Measurements from ENCODE around the gene GHR. TPM values are rescaled to one million over a fixed set of nuclear protein-coding genes. Genes with fewer than 3 reads are reported as not detected.
"Not testable (repeated sequence)": the region's sequence is repeated elsewhere in the genome, so short reads cannot be mapped to it uniquely, and the experiment has no call there.

GHR gene
- polyA plus RNA-seq, 1 experiment = 0.63 TPM

GRCh38 chr5:42653705-42654104 lies 230.5 kb downstream of the GHR start:
- H3K4me3 ChIP-seq (ENCODE audit: low read depth, low read length) = no peak overlapping the region
- H3K9me3 ChIP-seq (ENCODE audit: control insufficient read depth, insufficient read depth, low read length) = no peaks in the 10 kb centered on the region
- TF ChIP-seq CTCF (IDR thresholded peaks at IDR 0.05; ENCODE audit: low read depth, low read length) = no peak
- ChIA-PET CTCF (no interaction called here), POLR2A (no interaction called here)
- no peaks in the 10 kb centered on the region for H3K27me3 ChIP-seq (ENCODE audit: control insufficient read depth, insufficient read depth, low read length)
- no peak overlapping the region for H3K27ac ChIP-seq (ENCODE audit: low read depth, low read length)
- DNase-seq (ENCODE audit: low read depth, low spot score) = no peak

DNA sequence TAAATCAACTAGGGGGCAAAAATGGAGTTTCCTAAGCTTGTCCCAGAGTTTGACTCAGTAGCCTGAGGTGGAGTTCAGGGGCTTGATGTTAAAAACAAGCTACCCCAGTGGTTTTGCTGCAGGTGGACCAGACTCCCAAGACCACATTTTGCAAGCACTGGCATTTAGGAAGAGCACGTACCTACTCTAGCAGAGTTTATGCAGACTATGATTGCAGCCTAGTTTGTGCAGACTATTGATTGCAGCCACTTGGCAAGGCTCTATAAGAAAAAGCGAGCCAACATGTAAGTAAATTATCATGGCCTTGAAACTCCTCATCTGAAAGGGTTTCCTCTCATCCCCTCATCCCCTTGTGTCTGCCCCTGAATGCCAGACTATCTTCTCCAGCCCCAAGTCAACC lies 231.4 kb downstream of the GHR start:
- no peak overlapping the region for H3K4me3 ChIP-seq (ENCODE audit: low read depth, low read length)
- ChIA-PET CTCF (no interaction called here), POLR2A (no interaction called here)
- DNase-seq (ENCODE audit: low read depth, low spot score) = no peak
- H3K27ac ChIP-seq (ENCODE audit: low read depth, low read length) = no peak overlapping the region
- H3K27me3 ChIP-seq (ENCODE audit: control insufficient read depth, insufficient read depth, low read length) = no peaks in the 10 kb centered on the region
- H3K9me3 ChIP-seq (ENCODE audit: control insufficient read depth, insufficient read depth, low read length) = no peaks in the 10 kb centered on the region
- no peak for TF ChIP-seq CTCF (IDR thresholded peaks at IDR 0.05; ENCODE audit: low read depth, low read length)

DNA sequence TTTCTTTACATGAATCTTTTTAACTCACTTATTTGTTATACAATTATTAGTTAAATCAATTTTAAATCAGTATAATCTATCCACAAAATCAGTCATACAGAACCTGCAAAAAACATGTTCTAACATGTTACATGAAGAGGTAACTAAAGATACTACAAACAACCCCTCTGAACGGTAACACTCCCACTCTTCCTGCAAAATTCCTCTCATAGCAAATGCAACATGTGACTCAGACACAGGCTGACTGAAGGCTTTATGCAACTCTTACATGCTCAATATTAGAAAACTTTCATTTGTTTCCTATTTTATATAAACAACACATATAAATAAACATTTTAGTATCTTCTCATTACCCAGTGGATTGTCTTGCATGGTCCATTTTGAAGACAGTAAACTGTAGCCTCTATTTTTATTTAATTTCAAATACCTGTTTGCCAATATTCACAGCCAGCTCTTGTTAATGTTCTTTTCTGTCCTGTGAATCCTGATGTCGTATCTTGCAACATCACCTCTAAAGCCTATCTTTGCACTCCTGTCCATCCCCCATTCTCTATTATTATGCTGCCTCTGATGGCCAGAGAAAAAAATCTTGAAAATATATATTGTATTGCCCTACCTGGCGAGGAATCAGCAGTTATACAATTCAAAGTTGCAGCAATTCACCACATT lies 232.9 kb downstream of the GHR start:
- no peak overlapping the region for H3K4me3 ChIP-seq (ENCODE audit: low read depth, low read length)
- no peaks in the 10 kb centered on the region for H3K27me3 ChIP-seq (ENCODE audit: control insufficient read depth, insufficient read depth, low read length)
- POLR2A ChIA-PET = no interaction called here
- H3K9me3 ChIP-seq (ENCODE audit: control insufficient read depth, insufficient read depth, low read length) = no peaks in the 10 kb centered on the region
- CTCF ChIA-PET = interaction anchor here (0.8 to 1.6 kb wide), 4 partner anchors 9 to 233 kb away, joined by 4 to 5 read pairs (median 4); partner anchors contain the start of gene GHR
- TF ChIP-seq CTCF (IDR thresholded peaks at IDR 0.05; ENCODE audit: low read depth, low read length) = no peak
- no peak for DNase-seq (ENCODE audit: low read depth, low spot score)
- no peak overlapping the region for H3K27ac ChIP-seq (ENCODE audit: low read depth, low read length)

GRCh38 chr5:42656651-42657015 lies 233.4 kb downstream of the GHR start:
- TF ChIP-seq CTCF (IDR thresholded peaks at IDR 0.05; ENCODE audit: low read depth, low read length) = 0 out of 2 replicates have a peak, but pooled peaks have one; percentile 8
- H3K27ac ChIP-seq (ENCODE audit: low read depth, low read length) = no peak overlapping the region
- no peak for DNase-seq (ENCODE audit: low read depth, low spot score)
- H3K27me3 ChIP-seq (ENCODE audit: control insufficient read depth, insufficient read depth, low read length) = no peaks in the 10 kb centered on the region
- H3K4me3 ChIP-seq (ENCODE audit: low read depth, low read length) = no peak overlapping the region
- CTCF ChIA-PET = interaction anchor here (0.8 to 1.6 kb wide), 4 partner anchors 9 to 234 kb away, joined by 4 to 5 read pairs (median 4); partner anchors contain the start of gene GHR
- H3K9me3 ChIP-seq (ENCODE audit: control insufficient read depth, insufficient read depth, low read length) = no peaks in the 10 kb centered on the region
- POLR2A ChIA-PET = no interaction called here

DNA sequence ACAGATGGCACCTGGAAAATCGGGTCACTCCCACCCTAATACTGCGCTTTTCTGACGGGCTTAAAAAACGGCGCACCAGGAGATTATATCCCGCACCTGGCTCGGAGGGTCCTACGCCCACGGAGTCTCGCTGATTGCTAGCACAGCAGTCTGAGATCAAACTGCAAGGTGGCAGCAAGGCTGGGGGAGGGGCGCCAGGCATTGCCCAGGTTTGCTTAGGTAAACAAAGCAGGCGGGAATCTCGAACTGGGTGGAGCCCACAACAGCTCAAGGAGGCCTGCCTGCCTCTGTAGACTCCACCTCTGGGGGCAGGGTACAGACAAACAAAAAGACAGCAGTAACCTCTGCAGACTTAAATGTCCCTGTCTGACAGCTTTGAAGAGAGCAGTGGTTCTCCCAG lies 236.6 kb downstream of the GHR start:
- DNase-seq (ENCODE audit: low read depth, low spot score); H3K4me3 ChIP-seq (ENCODE audit: low read depth, low read length); H3K27ac ChIP-seq (ENCODE audit: low read depth, low read length); CTCF ChIA-PET; POLR2A ChIA-PET; H3K9me3 ChIP-seq (ENCODE audit: control insufficient read depth, insufficient read depth, low read length); H3K27me3 ChIP-seq (ENCODE audit: control insufficient read depth, insufficient read depth, low read length): not testable (repeated sequence)
